AG04449 (cell line): ENCODE measurements around the gene LIMCH1.

Experiments
- CTCF ChIA-PET: fragments of 350-600 bp; formaldehyde crosslinking; extraction: SDS; loops from one replicate; lab custom pipeline; 2021; ENCODE audit warnings: antibody characterized with exemption; lab: Yijun Ruan, JAX
- POLR2A ChIA-PET: fragments of 400-600, 350-600 bp; formaldehyde crosslinking; extraction: SDS; loops from one replicate; lab custom pipeline; 2020; ENCODE audit warnings: antibody characterized with exemption, inconsistent platforms; lab: Yijun Ruan, JAX
- DNase-seq: peaks from one replicate; pipeline ENCODE4 v3.0.0-alpha.2; 2010; ENCODE audit warnings: low read depth, low spot score
- H3K4me3 ChIP-seq: 2 replicates; pipeline ENCODE4 v1.5.1; 2011; ENCODE audit warnings: low read depth, mild to moderate bottlenecking, control low read depth, low read length
- CTCF ChIP-seq: IDR thresholded peaks from one replicate; pipeline ENCODE4 v1.5.1; 2011; ENCODE audit warnings: mild to moderate bottlenecking, moderate library complexity, low read length, control low read depth, inconsistent platforms; ENCODE audit not compliant: insufficient read depth; ENCODE audit errors: missing control alignments

The LIMCH1 gene

GRCh38 chr4:41580007-41580406 lies 42.0 kb downstream of the LIMCH1 start:
- CTCF ChIA-PET, result no interaction called here
- no peak overlapping the region for H3K4me3 ChIP-seq
- TF ChIP-seq CTCF, result no peak
- no peak for DNase-seq
- POLR2A ChIA-PET, result no interaction called here

GRCh38 chr4:41586675-41587225 lies 48.8 kb downstream of the LIMCH1 start:
- H3K4me3 ChIP-seq, result no peak overlapping the region
- ChIA-PET POLR2A (no interaction called here), CTCF (no interaction called here)
- no peak for DNase-seq
- TF ChIP-seq CTCF, result no peak

- ChIA-PET CTCF (no interaction called here), POLR2A (no interaction called here)
- no peak for TF ChIP-seq CTCF
- no peak overlapping the region for H3K4me3 ChIP-seq
- DNase-seq, result no peak
Measured at GRCh38 chr4:41587286-41587685, 49.3 kb downstream of the LIMCH1 start.

GRCh38 chr4:41590591-41590990 lies 52.6 kb downstream of the LIMCH1 start:
- TF ChIP-seq CTCF, result no peak
- no peak overlapping the region for H3K4me3 ChIP-seq
- ChIA-PET CTCF (no interaction called here), POLR2A (no interaction called here)
- DNase-seq, result no peak

- H3K4me3 ChIP-seq, result no peak overlapping the region
- no peak for DNase-seq
- no peak for TF ChIP-seq CTCF
- ChIA-PET CTCF (no interaction called here), POLR2A (no interaction called here)
Measured at GRCh38 chr4:41594432-41594831, 56.5 kb downstream of the LIMCH1 start.

GRCh38 chr4:41597494-41597893 lies 59.5 kb downstream of the LIMCH1 start:
- no peak for DNase-seq
- POLR2A ChIA-PET, result no interaction called here
- H3K4me3 ChIP-seq, result no peak overlapping the region
- CTCF ChIA-PET, result no interaction called here
- TF ChIP-seq CTCF, result no peak
